ENCODE results near the gene ALG14. TPM values are rescaled to one million over a fixed set of nuclear protein-coding genes. Genes with fewer than 3 reads are reported as not detected.
A peak's percentile ranks its signal among the peaks of the same experiment; 100 is the strongest.
"Not testable (repeated sequence)": the region's sequence is repeated elsewhere in the genome, so short reads cannot be mapped to it uniquely, and the experiment has no call there.

ALG14 gene
- total RNA-seq, 1 donor from 2014 or later, result 4.6 TPM

- peak; percentile 77 for ATAC-seq
Observed at GRCh38 chr1:94951509-94952208, 121.1 kb downstream of the ALG14 start.

- ATAC-seq, result no peak
Observed at GRCh38 chr1:94951046-94951445, 121.7 kb downstream of the ALG14 start.

- no peak for ATAC-seq
Observed at GRCh38 chr1:94949681-94950661, 122.8 kb downstream of the ALG14 start.

- no peak for ATAC-seq
Observed at GRCh38 chr1:94947437-94947836, 125.3 kb downstream of the ALG14 start.

- ATAC-seq, result no peak
Observed at GRCh38 chr1:94946886-94947285, 125.9 kb downstream of the ALG14 start.

- ATAC-seq, result no peak
Observed at GRCh38 chr1:94942171-94943128, 130.3 kb downstream of the ALG14 start.

- not testable (repeated sequence) for ATAC-seq
Observed at GRCh38 chr1:94941480-94941879, 131.3 kb downstream of the ALG14 start.

- peak; percentile 17 for ATAC-seq
Observed at GRCh38 chr1:94940738-94941137, 132.0 kb downstream of the ALG14 start.

- ATAC-seq, result no peak
Observed at GRCh38 chr1:94937820-94938219, 134.9 kb downstream of the ALG14 start.

GRCh38 chr1:94936861-94937620 lies 135.7 kb downstream of the ALG14 start:
- no peak for ATAC-seq

- no peak for ATAC-seq
Observed at GRCh38 chr1:94935476-94935875, 137.3 kb downstream of the ALG14 start.

GRCh38 chr1:94935034-94935433 lies 137.7 kb downstream of the ALG14 start:
- no peak for ATAC-seq

- ATAC-seq, result no peak
Observed at GRCh38 chr1:94934551-94934950, 138.2 kb downstream of the ALG14 start.

GRCh38 chr1:94931254-94931841 lies 141.4 kb downstream of the ALG14 start:
- ATAC-seq, result no peak

- no peak for ATAC-seq
Observed at GRCh38 chr1:94929351-94930217, 143.2 kb downstream of the ALG14 start.

GRCh38 chr1:94928293-94928939 lies 144.3 kb downstream of the ALG14 start:
- ATAC-seq, result no peak

GRCh38 chr1:94927405-94928175 lies 145.2 kb downstream of the ALG14 start:
- no peak for ATAC-seq

- ATAC-seq, result peak; percentile 95
Observed at GRCh38 chr1:94926915-94927404, 145.8 kb downstream of the ALG14 start, which contains the start of gene CNN3. Gene CNN3, minus strand, starts transcription at chr1:94927110. Its CDS starts 216 bp downstream, at chr1:94926894.

All from esophagus mucosa (tissue), 1 donor.